Measurements from ENCODE around the gene METTL4.

Gene METTL4

DNA sequence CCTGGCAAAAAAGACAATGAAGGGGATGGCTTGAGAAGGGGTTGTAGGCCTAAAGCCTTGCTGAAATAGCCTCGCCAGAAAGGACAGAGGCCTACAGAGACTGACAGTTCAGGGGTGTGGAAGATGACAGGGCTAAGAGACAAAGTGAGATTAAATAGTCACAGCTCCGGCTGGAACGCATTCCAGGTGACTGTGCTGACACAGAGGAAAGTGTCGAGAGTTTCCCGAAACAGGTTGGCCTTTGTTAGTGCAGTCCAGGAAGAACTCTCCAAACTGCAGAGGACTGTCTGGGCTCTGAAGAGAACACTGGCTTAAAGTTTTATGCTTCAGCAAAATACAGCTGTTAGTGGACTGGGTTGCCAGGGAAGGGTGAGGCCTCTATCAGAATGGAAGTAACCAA lies 52.8 kb downstream of the METTL4 start:
- H3K27me3 Mint-ChIP-seq: no peaks in the 10 kb centered on the region
- peaks cover 17% of the 10 kb centered on the region for H3K4me1 Mint-ChIP-seq (ENCODE audit: low read depth)
- no peaks in the 10 kb centered on the region for H3K36me3 Mint-ChIP-seq (ENCODE audit: low read depth)
- no peak overlapping the region for H3K4me3 Mint-ChIP-seq
- DNase-seq: no peak
- no peaks in the 10 kb centered on the region for H3K9me3 Mint-ChIP-seq
- H3K27ac Mint-ChIP-seq: no peak overlapping the region

DNA sequence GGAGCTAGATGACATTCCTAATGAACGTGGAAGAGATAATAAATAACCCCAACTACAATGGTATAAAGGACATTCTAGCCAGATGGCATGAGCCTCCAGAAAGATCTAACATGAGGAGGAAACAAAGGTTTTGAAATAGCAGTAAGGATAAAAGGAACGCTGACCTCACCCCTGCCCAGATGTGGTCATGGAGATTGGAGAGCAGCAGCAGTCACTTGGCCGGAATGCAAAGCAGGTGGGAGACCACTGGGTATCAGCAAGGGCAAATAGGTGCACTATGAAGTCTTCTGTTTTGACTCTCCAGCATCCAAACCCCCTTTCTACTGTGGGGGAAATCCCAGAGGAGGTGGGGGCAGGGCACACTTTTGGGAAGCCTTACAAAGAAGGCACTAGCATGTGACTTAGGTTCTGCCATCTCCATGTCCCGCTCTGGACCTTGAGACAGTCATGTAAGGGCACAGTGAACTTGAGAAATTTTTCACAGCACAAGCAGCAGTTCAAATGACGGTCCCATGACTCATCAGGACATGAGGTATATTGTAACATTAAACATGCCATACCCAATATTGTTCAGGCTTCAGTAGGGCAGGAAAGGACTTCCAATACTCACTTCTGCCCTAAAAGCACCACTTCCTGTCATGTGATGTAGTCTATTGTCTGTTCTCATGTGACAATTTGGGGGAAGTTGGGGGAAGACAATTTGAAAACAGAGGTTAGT lies 55.2 kb downstream of the METTL4 start:
- H3K27me3 Mint-ChIP-seq: no peaks in the 10 kb centered on the region
- DNase-seq: peak; percentile 31
- H3K27ac Mint-ChIP-seq: peak overlapping the region; percentile 69
- H3K36me3 Mint-ChIP-seq (ENCODE audit: low read depth): no peaks in the 10 kb centered on the region
- peaks cover 17% of the 10 kb centered on the region for H3K4me1 Mint-ChIP-seq (ENCODE audit: low read depth)
- no peaks in the 10 kb centered on the region for H3K9me3 Mint-ChIP-seq
- no peak overlapping the region for H3K4me3 Mint-ChIP-seq

GRCh38 chr18:2515171-2515787 lies 56.0 kb downstream of the METTL4 start:
- DNase-seq: no peak

GRCh38 chr18:2513616-2514015 lies 57.7 kb downstream of the METTL4 start:
- Mint-ChIP-seq H3K9me3 (no peaks in the 10 kb centered on the region), H3K4me1 (ENCODE audit: low read depth) (peaks cover 17% of the 10 kb centered on the region), H3K36me3 (ENCODE audit: low read depth) (no peaks in the 10 kb centered on the region), H3K27me3 (no peaks in the 10 kb centered on the region), H3K4me3 (no peak overlapping the region), H3K27ac (no peak overlapping the region)
- no peak for DNase-seq

More at GRCh38 chr18:2515171-2515787, 56.0 kb downstream of the METTL4 start:
- Mint-ChIP-seq H3K4me1 (ENCODE audit: low read depth) (peaks cover 17% of the 10 kb centered on the region), H3K9me3 (no peaks in the 10 kb centered on the region), H3K4me3 (no peak overlapping the region), H3K27me3 (no peaks in the 10 kb centered on the region), H3K27ac (no peak overlapping the region), H3K36me3 (ENCODE audit: low read depth) (no peaks in the 10 kb centered on the region)

GRCh38 chr18:2512059-2512458 lies 59.2 kb downstream of the METTL4 start:
- H3K36me3 Mint-ChIP-seq (ENCODE audit: low read depth): no peaks in the 10 kb centered on the region
- H3K4me1 Mint-ChIP-seq (ENCODE audit: low read depth): peaks cover 17% of the 10 kb centered on the region
- no peak overlapping the region for H3K4me3 Mint-ChIP-seq
- no peaks in the 10 kb centered on the region for H3K9me3 Mint-ChIP-seq
- no peak overlapping the region for H3K27ac Mint-ChIP-seq
- H3K27me3 Mint-ChIP-seq: no peaks in the 10 kb centered on the region
- DNase-seq: no peak

DNA sequence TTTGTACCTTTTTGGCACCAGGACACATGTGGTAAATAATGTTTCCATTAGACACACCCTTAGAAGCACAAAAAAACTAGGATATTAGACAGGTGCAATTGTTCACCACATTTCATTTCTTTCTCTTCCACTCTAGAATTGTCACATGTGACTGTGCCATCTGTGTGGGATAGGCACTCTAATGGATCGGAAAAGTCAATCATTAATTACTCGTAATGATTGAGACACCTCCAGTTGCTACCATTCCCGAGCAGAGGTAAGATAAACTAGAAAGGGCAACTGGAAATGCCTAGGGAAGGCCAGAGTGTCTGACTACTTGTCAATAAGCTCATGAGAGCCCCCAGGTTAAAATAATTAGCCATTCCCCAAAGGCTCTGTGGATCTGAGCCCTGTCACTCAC lies 59.9 kb downstream of the METTL4 start:
- no peak overlapping the region for H3K27ac Mint-ChIP-seq
- DNase-seq: no peak
- H3K27me3 Mint-ChIP-seq: no peaks in the 10 kb centered on the region
- peaks cover 14% of the 10 kb centered on the region for H3K4me1 Mint-ChIP-seq (ENCODE audit: low read depth)
- no peaks in the 10 kb centered on the region for H3K36me3 Mint-ChIP-seq (ENCODE audit: low read depth)
- no peaks in the 10 kb centered on the region for H3K9me3 Mint-ChIP-seq
- H3K4me3 Mint-ChIP-seq: no peak overlapping the region

GRCh38 chr18:2510416-2510815 lies 60.9 kb downstream of the METTL4 start:
- no peaks in the 10 kb centered on the region for H3K9me3 Mint-ChIP-seq
- no peak overlapping the region for H3K4me3 Mint-ChIP-seq
- H3K36me3 Mint-ChIP-seq (ENCODE audit: low read depth): no peaks in the 10 kb centered on the region
- DNase-seq: no peak
- H3K27ac Mint-ChIP-seq: no peak overlapping the region
- H3K4me1 Mint-ChIP-seq (ENCODE audit: low read depth): peaks cover 4% of the 10 kb centered on the region
- no peaks in the 10 kb centered on the region for H3K27me3 Mint-ChIP-seq

- Mint-ChIP-seq H3K4me1 (ENCODE audit: low read depth) (no peaks in the 10 kb centered on the region), H3K9me3 (no peaks in the 10 kb centered on the region), H3K4me3 (no peak overlapping the region), H3K27ac (no peak overlapping the region), H3K27me3 (no peaks in the 10 kb centered on the region), H3K36me3 (ENCODE audit: low read depth) (no peaks in the 10 kb centered on the region)
- no peak for DNase-seq
These were observed 62.6 kb downstream of the METTL4 start for GRCh38 chr18:2508678-2509077.

GRCh38 chr18:2508155-2508554 lies 63.1 kb downstream of the METTL4 start:
- Mint-ChIP-seq H3K27ac (no peak overlapping the region), H3K9me3 (no peaks in the 10 kb centered on the region), H3K4me1 (ENCODE audit: low read depth) (no peaks in the 10 kb centered on the region), H3K36me3 (ENCODE audit: low read depth) (no peaks in the 10 kb centered on the region), H3K4me3 (no peak overlapping the region), H3K27me3 (no peaks in the 10 kb centered on the region)
- DNase-seq: no peak

DNA sequence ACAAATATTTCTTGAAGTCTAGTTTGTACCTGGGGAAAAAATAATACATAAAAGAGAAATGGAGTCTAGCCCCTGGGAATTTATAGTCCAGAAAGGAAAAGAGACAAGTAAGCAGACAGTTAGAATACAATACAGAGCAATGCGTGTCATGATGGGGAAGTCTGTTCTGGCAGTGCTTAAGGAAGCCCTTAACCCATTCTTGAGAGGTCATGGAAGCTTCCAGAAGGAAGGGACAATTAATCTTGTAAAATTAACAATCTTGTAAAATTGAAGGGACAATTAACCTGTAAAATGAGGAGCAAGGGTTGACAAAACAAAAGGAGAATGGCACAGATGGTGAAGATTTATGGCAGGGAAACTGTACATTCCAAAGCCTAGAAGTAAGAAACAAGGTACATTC lies 66.7 kb downstream of the METTL4 start:
- H3K4me3 Mint-ChIP-seq: no peak overlapping the region
- no peaks in the 10 kb centered on the region for H3K4me1 Mint-ChIP-seq (ENCODE audit: low read depth)
- H3K27me3 Mint-ChIP-seq: no peaks in the 10 kb centered on the region
- H3K9me3 Mint-ChIP-seq: no peaks in the 10 kb centered on the region
- H3K27ac Mint-ChIP-seq: no peak overlapping the region
- no peak for DNase-seq
- H3K36me3 Mint-ChIP-seq (ENCODE audit: low read depth): no peaks in the 10 kb centered on the region

- Mint-ChIP-seq H3K4me3 (no peak overlapping the region), H3K27me3 (no peaks in the 10 kb centered on the region), H3K4me1 (ENCODE audit: low read depth) (no peaks in the 10 kb centered on the region)
These were observed 68.4 kb downstream of the METTL4 start for GRCh38 chr18:2502880-2503279.

GRCh38 chr18:2502394-2502793 lies 68.9 kb downstream of the METTL4 start:
- no peaks in the 10 kb centered on the region for H3K9me3 Mint-ChIP-seq
- DNase-seq: no peak
- no peaks in the 10 kb centered on the region for H3K4me1 Mint-ChIP-seq (ENCODE audit: low read depth)
- H3K27ac Mint-ChIP-seq: no peak overlapping the region
- H3K27me3 Mint-ChIP-seq: no peaks in the 10 kb centered on the region
- H3K36me3 Mint-ChIP-seq (ENCODE audit: low read depth): no peaks in the 10 kb centered on the region
- no peak overlapping the region for H3K4me3 Mint-ChIP-seq

More at GRCh38 chr18:2502880-2503279, 68.4 kb downstream of the METTL4 start:
- Mint-ChIP-seq H3K9me3 (no peaks in the 10 kb centered on the region), H3K27ac (no peak overlapping the region), H3K36me3 (ENCODE audit: low read depth) (no peaks in the 10 kb centered on the region)
- no peak for DNase-seq

- DNase-seq: no peak
- no peak overlapping the region for H3K4me3 Mint-ChIP-seq
- no peaks in the 10 kb centered on the region for H3K27me3 Mint-ChIP-seq
- no peaks in the 10 kb centered on the region for H3K36me3 Mint-ChIP-seq (ENCODE audit: low read depth)
- H3K27ac Mint-ChIP-seq: no peak overlapping the region
- no peaks in the 10 kb centered on the region for H3K9me3 Mint-ChIP-seq
- no peaks in the 10 kb centered on the region for H3K4me1 Mint-ChIP-seq (ENCODE audit: low read depth)
These were observed 73.5 kb downstream of the METTL4 start for GRCh38 chr18:2497797-2498196.

- no peaks in the 10 kb centered on the region for H3K36me3 Mint-ChIP-seq (ENCODE audit: low read depth)
- H3K27me3 Mint-ChIP-seq: no peaks in the 10 kb centered on the region
- no peaks in the 10 kb centered on the region for H3K4me1 Mint-ChIP-seq (ENCODE audit: low read depth)
- H3K27ac Mint-ChIP-seq: no peak overlapping the region
- no peak overlapping the region for H3K4me3 Mint-ChIP-seq
- no peak for DNase-seq
- H3K9me3 Mint-ChIP-seq: no peaks in the 10 kb centered on the region
These were observed 75.9 kb downstream of the METTL4 start for GRCh38 chr18:2495381-2495780.

DNA sequence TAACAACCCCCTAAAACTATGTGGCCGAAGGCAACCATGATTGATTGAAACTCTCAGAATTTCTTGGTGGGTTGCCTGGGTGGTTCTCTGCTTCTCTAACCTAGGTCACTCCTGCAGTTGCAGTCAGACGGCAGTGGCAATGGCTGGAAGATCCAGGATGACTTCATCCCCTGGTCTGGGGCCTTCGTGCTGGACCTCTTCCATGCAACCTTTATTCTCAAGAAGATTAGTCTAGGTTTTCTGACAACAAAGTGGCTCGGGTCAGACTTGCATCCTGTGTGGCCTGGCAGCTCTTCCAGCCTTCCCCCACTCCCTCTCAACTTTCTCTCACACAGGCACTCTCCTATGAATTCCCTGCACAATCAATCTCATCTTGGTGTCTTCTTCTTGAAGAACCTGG lies 76.4 kb downstream of the METTL4 start:
- no peak for DNase-seq
- Mint-ChIP-seq H3K27me3 (peaks cover 3% of the 10 kb centered on the region), H3K4me3 (no peak overlapping the region), H3K9me3 (no peaks in the 10 kb centered on the region), H3K27ac (no peak overlapping the region), H3K36me3 (ENCODE audit: low read depth) (no peaks in the 10 kb centered on the region), H3K4me1 (ENCODE audit: low read depth) (no peaks in the 10 kb centered on the region)

Data from activated T-cell treated with anti-CD3 and anti-CD28 coated beads, Interleukin-2, amount 50 U/mL, for 24 hours (primary cell).